Adrenal gland (tissue), 5 donors: ENCODE measurements around the gene ARHGEF4.

Experiments used
- POLR2A ChIP-seq, 2 donors: fragments of 450-650 bp; IDR thresholded peaks; one replicate each; pipeline ENCODE4 v1.6.1; 2017; ENCODE audit warnings: antibody characterized with exemption in 2 of 2, mild to moderate bottlenecking in 2 of 2, moderate library complexity in 1 of 2
- TF ChIP-seq, protein P1 (sequence below), 6 experiments: fragments of 450-650 bp in 4 of 6; fragments of 200-600 bp in 2 of 6; sonication (generic) in 1 of 6; IDR thresholded peaks; 1 replicate in 5 of 6; 2 replicates in 1 of 6; pipeline versions ENCODE4 v1.5.1 to v1.8.0; 2016 to 2021; ENCODE audit warnings: antibody characterized with exemption in 6 of 6, mild to moderate bottlenecking in 2 of 6, moderate library complexity in 1 of 6
- donor health status: DM: no; HTN: no; CAD: no.

DNA sequence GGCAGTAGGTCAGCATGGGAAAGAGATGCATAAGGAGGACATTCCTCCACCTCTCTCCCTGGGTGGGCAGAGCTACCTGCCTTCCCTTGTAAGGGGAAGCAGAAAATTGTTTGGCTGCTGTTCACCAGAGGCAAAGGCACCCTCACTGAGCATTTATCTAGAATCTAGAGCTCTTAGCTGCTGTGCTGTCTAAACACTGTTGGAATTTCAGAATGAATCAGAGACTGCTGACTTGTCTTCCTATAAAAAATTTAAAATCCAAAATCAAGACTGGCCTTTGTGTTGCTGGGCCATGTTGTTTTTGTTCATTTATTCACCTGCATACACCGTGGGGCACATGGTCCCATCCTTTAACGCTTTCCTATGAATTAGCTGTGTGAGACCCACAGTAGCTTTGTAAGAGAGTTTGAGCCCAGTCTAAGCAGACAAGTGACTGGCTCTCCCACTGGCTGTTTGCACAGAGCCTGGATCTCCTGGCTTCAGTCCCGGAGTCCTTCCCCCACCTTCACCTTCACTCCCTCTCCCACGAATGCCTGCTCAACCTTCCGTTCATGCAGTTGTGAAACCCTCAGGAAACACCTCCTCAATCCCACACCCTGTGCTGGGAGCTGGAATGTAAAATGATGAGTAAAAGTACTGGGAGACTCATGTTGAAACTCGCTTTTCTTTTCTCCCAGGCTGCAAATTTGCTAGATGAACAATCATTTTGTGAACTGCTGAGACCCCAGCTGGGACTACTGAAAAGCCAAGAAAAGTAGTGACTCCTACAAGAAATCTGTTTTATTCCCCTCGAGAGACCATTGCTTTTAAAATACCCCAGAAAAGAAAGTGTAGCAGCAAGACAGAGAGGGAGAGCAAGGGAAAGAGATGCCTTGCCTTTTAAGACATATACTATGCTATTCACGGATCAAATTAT, 180.4 kb downstream of the ARHGEF4 start:
- TF ChIP-seq, protein P1, sequence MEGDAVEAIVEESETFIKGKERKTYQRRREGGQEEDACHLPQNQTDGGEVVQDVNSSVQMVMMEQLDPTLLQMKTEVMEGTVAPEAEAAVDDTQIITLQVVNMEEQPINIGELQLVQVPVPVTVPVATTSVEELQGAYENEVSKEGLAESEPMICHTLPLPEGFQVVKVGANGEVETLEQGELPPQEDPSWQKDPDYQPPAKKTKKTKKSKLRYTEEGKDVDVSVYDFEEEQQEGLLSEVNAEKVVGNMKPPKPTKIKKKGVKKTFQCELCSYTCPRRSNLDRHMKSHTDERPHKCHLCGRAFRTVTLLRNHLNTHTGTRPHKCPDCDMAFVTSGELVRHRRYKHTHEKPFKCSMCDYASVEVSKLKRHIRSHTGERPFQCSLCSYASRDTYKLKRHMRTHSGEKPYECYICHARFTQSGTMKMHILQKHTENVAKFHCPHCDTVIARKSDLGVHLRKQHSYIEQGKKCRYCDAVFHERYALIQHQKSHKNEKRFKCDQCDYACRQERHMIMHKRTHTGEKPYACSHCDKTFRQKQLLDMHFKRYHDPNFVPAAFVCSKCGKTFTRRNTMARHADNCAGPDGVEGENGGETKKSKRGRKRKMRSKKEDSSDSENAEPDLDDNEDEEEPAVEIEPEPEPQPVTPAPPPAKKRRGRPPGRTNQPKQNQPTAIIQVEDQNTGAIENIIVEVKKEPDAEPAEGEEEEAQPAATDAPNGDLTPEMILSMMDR (IDR thresholded peaks at IDR 0.05), result no peak
- TF ChIP-seq POLR2A (IDR thresholded peaks at IDR 0.05), result no peak
